ENCODE results near the gene GJD2. TPM values are rescaled to one million over a fixed set of nuclear protein-coding genes. Genes with fewer than 3 reads are reported as not detected.
A peak's percentile ranks its signal among the peaks of the same experiment; 100 is the strongest.

GJD2 gene
- total RNA-seq, 1 experiment from 2014 or later, result not detected

- DNase-seq (ENCODE audit: low read depth), result no peak
Observed at GRCh38 chr15:34773917-34774316, 19.1 kb upstream of the GJD2 start.

- no peak for DNase-seq (ENCODE audit: low read depth)
Observed at GRCh38 chr15:34773013-34773412, 18.2 kb upstream of the GJD2 start.

- DNase-seq (ENCODE audit: low read depth), result no peak
Observed at GRCh38 chr15:34772312-34772711, 17.5 kb upstream of the GJD2 start.

- no peak for DNase-seq (ENCODE audit: low read depth)
Observed at GRCh38 chr15:34769711-34770110, 14.9 kb upstream of the GJD2 start.

GRCh38 chr15:34768530-34768929 is 13.7 kb upstream of the GJD2 start:
- DNase-seq (ENCODE audit: low read depth), result no peak

- DNase-seq (ENCODE audit: low read depth), result no peak
Observed at GRCh38 chr15:34765741-34766140, 10.9 kb upstream of the GJD2 start.

GRCh38 chr15:34760909-34761308 is 6.1 kb upstream of the GJD2 start:
- no peak for DNase-seq (ENCODE audit: low read depth)

GRCh38 chr15:34759992-34760391 is 5.2 kb upstream of the GJD2 start:
- no peak for DNase-seq (ENCODE audit: low read depth)

GRCh38 chr15:34759347-34759746 is 4.5 kb upstream of the GJD2 start:
- no peak for DNase-seq (ENCODE audit: low read depth)

- no peak for DNase-seq (ENCODE audit: low read depth)
Observed at GRCh38 chr15:34757262-34757661, 2.5 kb upstream of the GJD2 start.

- no peak for DNase-seq (ENCODE audit: low read depth)
Observed at GRCh38 chr15:34755419-34755773, 598 bp upstream of the GJD2 start.

- DNase-seq (ENCODE audit: low read depth), result no peak
Observed at GRCh38 chr15:34754171-34754601, 612 bp downstream of the GJD2 start.

GRCh38 chr15:34753236-34753894 is 1.4 kb downstream of the GJD2 start:
- DNase-seq (ENCODE audit: low read depth), result peak; percentile 67

GRCh38 chr15:34749691-34750090 is 5.1 kb downstream of the GJD2 start:
- no peak for DNase-seq (ENCODE audit: low read depth)

GRCh38 chr15:34739346-34739745 is 15.5 kb downstream of the GJD2 start:
- DNase-seq (ENCODE audit: low read depth), result no peak

- no peak for DNase-seq (ENCODE audit: low read depth)
Observed at GRCh38 chr15:34738002-34738401, 16.8 kb downstream of the GJD2 start.

- no peak for DNase-seq (ENCODE audit: low read depth)
Observed at GRCh38 chr15:34737477-34737876, 17.3 kb downstream of the GJD2 start.

GRCh38 chr15:34734303-34734702 is 20.5 kb downstream of the GJD2 start:
- no peak for DNase-seq (ENCODE audit: low read depth)

- DNase-seq (ENCODE audit: low read depth), result no peak
Observed at GRCh38 chr15:34733621-34734020, 21.2 kb downstream of the GJD2 start.

GRCh38 chr15:34732430-34732829 is 22.4 kb downstream of the GJD2 start:
- no peak for DNase-seq (ENCODE audit: low read depth)

- no peak for DNase-seq (ENCODE audit: low read depth)
Observed at GRCh38 chr15:34730701-34731100, 24.1 kb downstream of the GJD2 start.

GRCh38 chr15:34729886-34730285 is 24.9 kb downstream of the GJD2 start:
- DNase-seq (ENCODE audit: low read depth), result no peak

- DNase-seq (ENCODE audit: low read depth), result no peak
Observed at GRCh38 chr15:34729056-34729455, 25.7 kb downstream of the GJD2 start.

Data from HT1080 (cell line).